Brain pericyte (primary cell): Measurements from ENCODE around the gene RET.

Experiments used
- DNase-seq: peaks from one replicate; pipeline ENCODE4 v3.0.0-alpha.2; 2012; ENCODE audit warnings: low read depth, low spot score

Gene RET

GRCh38 chr10:43076876-43077420 is at the start of gene RET:
Gene RET (plus strand): TSS chr10:43077069. CDS start chr10:43077259, 190 bp downstream.
- DNase-seq = no peak

- no peak for DNase-seq
Observed at GRCh38 chr10:43027331-43027955, 49.4 kb upstream of the RET start.

GRCh38 chr10:43028143-43028542 is 48.7 kb upstream of the RET start:
- no peak for DNase-seq

- DNase-seq = no peak
Observed at GRCh38 chr10:43029043-43029442, 47.8 kb upstream of the RET start.

- DNase-seq = no peak
Observed at GRCh38 chr10:43032613-43033012, 44.3 kb upstream of the RET start.

GRCh38 chr10:43035800-43036199 is 41.1 kb upstream of the RET start:
- DNase-seq = no peak

GRCh38 chr10:43036481-43037428 is 40.1 kb upstream of the RET start:
- no peak for DNase-seq

- DNase-seq = no peak
Observed at GRCh38 chr10:43037440-43037839, 39.4 kb upstream of the RET start.

GRCh38 chr10:43037942-43038782 is 38.7 kb upstream of the RET start:
- no peak for DNase-seq

GRCh38 chr10:43038783-43039623 is 37.9 kb upstream of the RET start:
- DNase-seq = no peak

GRCh38 chr10:43039624-43040481 is 37.0 kb upstream of the RET start:
- no peak for DNase-seq

- DNase-seq = no peak
Observed at GRCh38 chr10:43040482-43041256, 36.2 kb upstream of the RET start.

GRCh38 chr10:43041422-43042342 is 35.2 kb upstream of the RET start:
- no peak for DNase-seq

- no peak for DNase-seq
Observed at GRCh38 chr10:43042503-43043341, 34.1 kb upstream of the RET start.

- no peak for DNase-seq
Observed at GRCh38 chr10:43043342-43043772, 33.5 kb upstream of the RET start.

- DNase-seq = no peak
Observed at GRCh38 chr10:43043773-43044447, 33.0 kb upstream of the RET start.
